HepG2 (cell line): ENCODE data around the gene AURKA. TPM values are rescaled to one million over a fixed set of nuclear protein-coding genes. Genes with fewer than 3 reads are reported as not detected.

ENCODE experiments used
- ATAC-seq: fragments of 200-7000 bp; cut with Tn5 transposase; 3 replicates; pipeline ENCODE4 v1.9.1; 2020; ENCODE audit warnings: mild to moderate bottlenecking, moderate library complexity
- BruUV-seq: library from RNA; stranded (reverse); fragments of 400-500 nt; replicated peaks from 2 replicates; lab custom pipeline; 2021; lab: Mats Ljungman, UMichigan
- CTCF ChIA-PET: fragments of 300-600 bp; formaldehyde crosslinking; extraction: SDS; loops from one replicate; lab custom pipeline; 2021; ENCODE audit warnings: low total read pairs, inconsistent platforms, low intra/inter-chr PET ratio; lab: Yijun Ruan, JAX
- POLR2A ChIA-PET: fragments of 350-600 bp; sonication (Branson Sonifier 250); formaldehyde crosslinking; loops from one replicate; lab custom pipeline; 2020; ENCODE audit warnings: antibody characterized with exemption, inconsistent platforms; lab: Yijun Ruan, JAX
- DNase-seq: peaks from one replicate; pipeline ENCODE4 v3.0.0-alpha.2; 2015; ENCODE audit warnings: low spot score
- FAIRE-seq: peaks from 3 replicates; lab custom pipeline; 2011; peaks lifted over from hg19 to GRCh38; lab: Jason Lieb, UNC
- H2AFZ ChIP-seq: one replicate; pipeline ENCODE4 v1.6.1; 2011; ENCODE audit warnings: low read length, inconsistent platforms
- H3K27ac ChIP-seq: fragments of 300-600 bp; 3 replicates; pipeline ENCODE4 v1.8.0; 2011; ENCODE audit warnings: mixed run types, mild to moderate bottlenecking, mixed read lengths, low read length, inconsistent platforms; ENCODE audit not compliant: insufficient read depth; ENCODE audit errors: extremely low read length
- H3K27me3 ChIP-seq, 2 experiments: fragments of 200-600 bp in 1 of 2; 2 replicates in 1 of 2; 3 replicates in 1 of 2; pipeline versions ENCODE4 v1.6.0 to v1.8.0; 2011; ENCODE audit warnings: low read length in 2 of 2, mild to moderate bottlenecking in 2 of 2, moderate library complexity in 2 of 2, inconsistent platforms in 1 of 2; ENCODE audit not compliant: insufficient read depth in 2 of 2, control insufficient read depth in 1 of 2
- H3K36me3 ChIP-seq, 2 experiments: fragments of 200-600 bp in 1 of 2; replicated peaks in 1 of 2; 2 replicates in 1 of 2; 3 replicates in 1 of 2; pipeline versions ENCODE4 v1.5.1 to v1.8.0; 2011; ENCODE audit warnings: low read length in 2 of 2, inconsistent platforms in 1 of 2; ENCODE audit not compliant: insufficient read depth in 2 of 2, control insufficient read depth in 1 of 2
- H3K4me1 ChIP-seq: 2 replicates; pipeline ENCODE4 v1.5.1; 2012; ENCODE audit warnings: low read length, inconsistent platforms; ENCODE audit not compliant: insufficient read depth
- H3K4me2 ChIP-seq: 2 replicates; pipeline ENCODE4 v1.6.0; 2011; ENCODE audit warnings: low read depth, low read length, inconsistent platforms
- H3K4me3 ChIP-seq, 3 experiments: fragments of 200-600 bp in 1 of 3; sonication (generic), shearing (Covaris generic) in 1 of 3; replicated peaks in 1 of 3; 2 replicates each; pipeline ENCODE4 v1.5.1; 2011 to 2016; ENCODE audit warnings: low read length in 3 of 3, inconsistent platforms in 2 of 3, low read depth in 2 of 3, mild to moderate bottlenecking in 2 of 3, control low read depth in 1 of 3, mixed read lengths in 1 of 3; ENCODE audit not compliant: insufficient read depth in 1 of 3
- H3K79me2 ChIP-seq: one replicate; pipeline ENCODE4 v1.6.1; 2011; ENCODE audit warnings: low read length, inconsistent platforms; ENCODE audit not compliant: insufficient read depth
- H3K9ac ChIP-seq: 2 replicates; pipeline ENCODE4 v1.6.0; 2011; ENCODE audit warnings: mild to moderate bottlenecking, low read depth, low read length, inconsistent platforms; ENCODE audit not compliant: insufficient read depth
- H3K9me3 ChIP-seq: 2 replicates; pipeline ENCODE4 v1.5.1; 2012; ENCODE audit warnings: mild to moderate bottlenecking, low read length
- H4K20me1 ChIP-seq: 2 replicates; pipeline ENCODE4 v1.6.0; 2011; ENCODE audit warnings: inconsistent platforms, mild to moderate bottlenecking, low read length, moderate library complexity; ENCODE audit not compliant: insufficient read depth
- AGO2 ChIP-seq: fragments of 200-400 bp; formaldehyde crosslinking; optimal IDR thresholded peaks from 2 replicates; pipeline ENCODE3; 2017; ENCODE audit warnings: mild to moderate bottlenecking, low read depth, low read length, moderate library complexity
- NKX3-1 ChIP-seq: sonication (generic); formaldehyde crosslinking; IDR thresholded peaks from 2 replicates; pipeline ENCODE4 v1.5.0; 2020; ENCODE audit warnings: missing genetic modification reagents
- POLR2A ChIP-seq, 2 experiments: IDR thresholded peaks; 2 replicates each; pipeline ENCODE4 v1.6.1; 2011; ENCODE audit warnings: low read depth in 2 of 2, low read length in 2 of 2, mild to moderate bottlenecking in 1 of 2, moderate library complexity in 1 of 2; ENCODE audit not compliant: insufficient read depth in 1 of 2
- POLR2AphosphoS5 ChIP-seq: IDR thresholded peaks from 2 replicates; pipeline ENCODE4 v1.6.1; 2012; ENCODE audit warnings: low read depth, low read length
- POLR2G ChIP-seq: fragments of 200-400 bp; formaldehyde crosslinking; IDR thresholded peaks from 2 replicates; pipeline ENCODE4 v1.6.1; 2018; ENCODE audit warnings: mild to moderate bottlenecking, low read depth, low read length, moderate library complexity
- RBM22 ChIP-seq: fragments of 200-400 bp; formaldehyde crosslinking; optimal IDR thresholded peaks from 2 replicates; pipeline ENCODE3; 2017; ENCODE audit warnings: mild to moderate bottlenecking, low read length, moderate library complexity
- TBL1XR1 ChIP-seq: fragments of 150-350 bp; IDR thresholded peaks from 2 replicates; pipeline ENCODE4 v1.6.1; 2014; ENCODE audit warnings: borderline replicate concordance, low read length; ENCODE audit not compliant: partially characterized antibody
- ZC3H13 ChIP-seq: sonication (generic); formaldehyde crosslinking; IDR thresholded peaks from 2 replicates; pipeline ENCODE4 v1.8.1; 2023; ENCODE audit warnings: mild to moderate bottlenecking, missing genetic modification reagents, moderate library complexity
- ZNF205 ChIP-seq: IDR thresholded peaks from 2 replicates; pipeline ENCODE4 v1.6.1; 2018; ENCODE audit warnings: missing biosample characterization, missing genetic modification reagents
- ZNF343 ChIP-seq: sonication (generic); formaldehyde crosslinking; IDR thresholded peaks from 2 replicates; pipeline ENCODE4 v1.4.0; 2020; ENCODE audit warnings: mild to moderate bottlenecking, missing genetic modification reagents
- WGBS: methylation state at CpG from one replicate; pipeline ENCODE4 v1.1.6; 2017; ENCODE audit warnings: low lambda C conversion rate; 5-methylcytosine and 5-hydroxymethylcytosine counted together
- in situ Hi-C: cut with HindIII; loops from 2 replicates; pipeline ENCODE4 v1.10.0; 2017; ENCODE audit warnings: low pct_unique_long_range_greater_than_20kb; ENCODE audit not compliant: extremely low pct_ligation_motif_present
- intact Hi-C: fragments of 100-400 bp; cut with micrococcal nuclease; formaldehyde crosslinking; loops from one replicate; pipeline ENCODE4 v1.10.0; 2022; ENCODE audit not compliant: unreplicated experiment
- polyA plus RNA-seq, 8 experiments: library from polyadenylated mRNA; depleted of rRNA in 3 of 8; stranded (reverse) in 7 of 8; unstranded in 1 of 8; fragments of >200 nt; fragmentation: Illumina TruSeq in 4 of 8; extraction: Trizol in 4 of 8; gene quantifications; 2 replicates each; pipeline versions ENCODE4 v1.2.1 to v1.2.3, GENCODE V29; 2011 to 2016; ENCODE audit warnings: low read depth in 4 of 8, missing spikeins in 1 of 8, mixed read lengths in 1 of 8; ENCODE audit not compliant: insufficient read depth in 1 of 8
- total RNA-seq, 5 experiments: library from RNA; depleted of rRNA; stranded (reverse); fragments of >200 nt; fragmentation: Illumina TruSeq; extraction: Trizol; gene quantifications; 2 replicates each; pipeline ENCODE4 v1.2.3, GENCODE V29; 2016; ENCODE audit warnings: low read depth in 1 of 5

The AURKA gene
- total and polyA plus RNA-seq, 2 of the 13 experiments (the other 11 are each of a cell fraction or from before 2014, with no cell fraction given) = 96.4 to 224 TPM

DNA sequence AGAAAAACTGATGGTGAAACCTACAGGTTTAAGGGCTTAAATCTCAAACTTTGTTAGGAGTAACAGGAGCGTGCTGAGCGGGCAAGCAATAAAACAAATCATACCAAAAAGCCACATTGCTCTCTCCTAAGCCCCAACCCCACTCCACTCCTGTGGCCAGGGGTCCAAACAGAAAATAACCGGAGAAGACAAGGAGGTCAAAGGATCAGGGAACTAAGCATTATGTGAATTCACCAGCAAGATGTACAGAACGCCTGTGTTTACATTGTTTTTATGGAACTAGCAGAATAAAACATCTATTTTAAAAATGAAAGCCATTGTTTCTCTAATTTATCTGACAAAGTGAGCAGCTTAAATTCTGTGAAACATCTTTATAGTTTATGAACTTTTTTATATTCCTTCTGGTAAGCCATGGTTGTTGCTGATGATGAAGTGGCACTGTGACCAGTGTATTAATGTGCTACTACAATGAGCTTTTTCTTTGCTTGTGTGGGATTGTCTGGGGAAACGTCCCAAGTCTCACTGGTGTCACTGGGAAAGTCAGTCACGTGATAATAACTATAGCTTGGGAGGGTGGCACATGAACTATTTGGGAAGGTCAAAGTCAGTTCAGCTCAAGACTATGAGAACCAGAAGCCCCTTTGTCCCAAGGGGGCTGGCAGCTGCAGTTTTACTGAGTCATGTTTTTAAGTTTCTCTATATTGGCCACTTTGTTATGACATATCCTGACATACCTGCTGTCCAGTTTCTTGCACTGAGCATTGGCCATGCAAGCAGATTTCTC, 23.5 kb downstream of the AURKA start:
- intact Hi-C loops (no loop called here), in situ Hi-C loops (no loop called here)
- Histone ChIP-seq H3K4me2 (no peak overlapping the region), H4K20me1 (peaks cover 8% of the 10 kb centered on the region; the same call in 1 of the 2 replicates), H3K9me3 (no peaks in the 10 kb centered on the region), H3K9ac (no peak overlapping the region), H3K4me3 (no peak overlapping the region), H3K4me1 (peaks cover 5% of the 10 kb centered on the region; the same call in 1 of the 2 replicates), H3K36me3 (peaks cover 29 to 76% of the 10 kb centered on the region in 2 experiments), H3K27ac (peak overlapping the region; percentile 3), H2AFZ (no peak overlapping the region), H3K27me3 (no peaks in the 10 kb centered on the region), H3K79me2 (peaks cover 18% of the 10 kb centered on the region)
- no peak for DNase-seq
- 92% methylated on average over 6 of the region's 6 CpGs for WGBS
- no peak for FAIRE-seq
- ChIA-PET CTCF (no interaction called here), POLR2A (interaction anchor here (0.8 to 1.3 kb wide), 3 partner anchors 9 to 24 kb away, joined by 3 to 4 read pairs (median 4); partner anchors contain the start of genes AURKA, CSTF1 and FAM210B)
- TF ChIP-seq POLR2A (IDR thresholded peaks at IDR 0.05; ENCODE audit: insufficient read depth in 1 of 2, low read depth in 2 of 2, low read length in 2 of 2) (peak in 1 of 2 experiments; percentile 26; a peak in 1 of 4 replicates), ZC3H13 (CRISPR knock-in tag) (peak; percentile 73; the same call in 1 of the 2 replicates), POLR2AphosphoS5 (peak; percentile 45; the same call in 1 of the 2 replicates), NKX3-1 (no peak), ZNF205 (no peak), RBM22 (peak; percentile 95), ZNF343 (CRISPR knock-in tag) (no peak), TBL1XR1 (no peak), AGO2 (peak; percentile 62), POLR2G (peak; percentile 60; the same call in 1 of the 2 replicates)
- no peak for ATAC-seq
- no TSS peak for BruUV-seq
